Effector memory CD4-positive, alpha-beta T cell (primary cell): ENCODE data around the gene SDCCAG8.

Experiments
- DNase-seq, 3 donors: peaks; one replicate each; pipeline ENCODE4 v3.0.0-alpha.2; 2020
- H3K27ac ChIP-seq: 2 replicates; pipeline ENCODE4 v1.7.0; 2013; ENCODE audit warnings: mild to moderate bottlenecking, low read length, moderate library complexity; ENCODE audit not compliant: insufficient read depth, poor library complexity, severe bottlenecking
- H3K27me3 ChIP-seq: replicated peaks from 2 replicates; pipeline ENCODE4 v1.7.0; 2013; ENCODE audit warnings: mild to moderate bottlenecking, low read length; ENCODE audit not compliant: insufficient read depth, control insufficient read depth, poor library complexity, severe bottlenecking
- H3K36me3 ChIP-seq: 2 replicates; pipeline ENCODE4 v1.7.0; 2013; ENCODE audit warnings: mild to moderate bottlenecking, low read length, moderate library complexity; ENCODE audit not compliant: control insufficient read depth, insufficient read depth
- H3K4me1 ChIP-seq: 2 replicates; pipeline ENCODE4 v1.7.0; 2013; ENCODE audit warnings: low read length, mild to moderate bottlenecking; ENCODE audit not compliant: control insufficient read depth, insufficient read depth, poor library complexity, severe bottlenecking
- H3K4me3 ChIP-seq: 2 replicates; pipeline ENCODE4 v1.7.0; 2013; ENCODE audit warnings: low read length, low read depth, mild to moderate bottlenecking; ENCODE audit not compliant: insufficient read depth, poor library complexity, severe bottlenecking
- H3K9me3 ChIP-seq: 2 replicates; pipeline ENCODE4 v1.7.0; 2013; ENCODE audit warnings: mild to moderate bottlenecking, low read length, moderate library complexity; ENCODE audit not compliant: control insufficient read depth

The SDCCAG8 gene

GRCh38 chr1:243396424-243396823 lies 140.6 kb downstream of the SDCCAG8 start:
- H3K27me3 ChIP-seq, result no peaks in the 10 kb centered on the region
- H3K27ac ChIP-seq, result no peak overlapping the region
- no peaks in the 10 kb centered on the region for H3K36me3 ChIP-seq

GRCh38 chr1:243396876-243397275 lies 141.0 kb downstream of the SDCCAG8 start:
- no peaks in the 10 kb centered on the region for H3K9me3 ChIP-seq
- H3K27ac ChIP-seq, result no peak overlapping the region
- no peak for DNase-seq
- H3K36me3 ChIP-seq, result no peaks in the 10 kb centered on the region
- H3K27me3 ChIP-seq, result no peaks in the 10 kb centered on the region
- H3K4me1 ChIP-seq, result no peaks in the 10 kb centered on the region
- no peak overlapping the region for H3K4me3 ChIP-seq

More at GRCh38 chr1:243396424-243396823, 140.6 kb downstream of the SDCCAG8 start:
- Histone ChIP-seq H3K4me1 (no peaks in the 10 kb centered on the region), H3K4me3 (no peak overlapping the region), H3K9me3 (no peaks in the 10 kb centered on the region)
- DNase-seq, result no peak

GRCh38 chr1:243397613-243398321 lies 141.9 kb downstream of the SDCCAG8 start:
- H3K27me3 ChIP-seq, result no peaks in the 10 kb centered on the region
- H3K9me3 ChIP-seq, result no peaks in the 10 kb centered on the region
- no peaks in the 10 kb centered on the region for H3K36me3 ChIP-seq
- DNase-seq, result no peak
- no peaks in the 10 kb centered on the region for H3K4me1 ChIP-seq
- no peak overlapping the region for H3K4me3 ChIP-seq
- no peak overlapping the region for H3K27ac ChIP-seq

- H3K9me3 ChIP-seq, result no peaks in the 10 kb centered on the region
- no peak overlapping the region for H3K27ac ChIP-seq
- H3K4me1 ChIP-seq, result no peaks in the 10 kb centered on the region
- no peaks in the 10 kb centered on the region for H3K36me3 ChIP-seq
- H3K27me3 ChIP-seq, result no peaks in the 10 kb centered on the region
- no peak overlapping the region for H3K4me3 ChIP-seq
- no peak for DNase-seq
These were observed 143.8 kb downstream of the SDCCAG8 start for GRCh38 chr1:243399561-243400155.

GRCh38 chr1:243402868-243403267 lies 147.0 kb downstream of the SDCCAG8 start:
- Histone ChIP-seq H3K9me3 (no peaks in the 10 kb centered on the region), H3K4me3 (no peak overlapping the region), H3K36me3 (no peaks in the 10 kb centered on the region), H3K4me1 (no peaks in the 10 kb centered on the region), H3K27ac (no peak overlapping the region), H3K27me3 (no peaks in the 10 kb centered on the region)
- no peak for DNase-seq

GRCh38 chr1:243406424-243406823 lies 150.6 kb downstream of the SDCCAG8 start:
- Histone ChIP-seq H3K27ac (no peak overlapping the region), H3K36me3 (no peaks in the 10 kb centered on the region)
- DNase-seq, result no peak

GRCh38 chr1:243407284-243408018 lies 151.6 kb downstream of the SDCCAG8 start:
- Histone ChIP-seq H3K27ac (no peak overlapping the region), H3K9me3 (no peaks in the 10 kb centered on the region), H3K4me1 (no peaks in the 10 kb centered on the region), H3K4me3 (no peak overlapping the region), H3K36me3 (no peaks in the 10 kb centered on the region), H3K27me3 (no peaks in the 10 kb centered on the region)
- no peak for DNase-seq

More at GRCh38 chr1:243406424-243406823, 150.6 kb downstream of the SDCCAG8 start:
- no peaks in the 10 kb centered on the region for H3K27me3 ChIP-seq
- H3K4me3 ChIP-seq, result no peak overlapping the region
- H3K9me3 ChIP-seq, result no peaks in the 10 kb centered on the region
- no peaks in the 10 kb centered on the region for H3K4me1 ChIP-seq

GRCh38 chr1:243408479-243408878 lies 152.6 kb downstream of the SDCCAG8 start:
- Histone ChIP-seq H3K27ac (no peak overlapping the region), H3K27me3 (no peaks in the 10 kb centered on the region), H3K4me1 (no peaks in the 10 kb centered on the region), H3K4me3 (no peak overlapping the region), H3K36me3 (no peaks in the 10 kb centered on the region), H3K9me3 (no peaks in the 10 kb centered on the region)
- DNase-seq, result no peak

- H3K36me3 ChIP-seq, result no peaks in the 10 kb centered on the region
- DNase-seq, result no peak
These were observed 153.4 kb downstream of the SDCCAG8 start for GRCh38 chr1:243409284-243409683.

GRCh38 chr1:243411472-243411871 lies 155.6 kb downstream of the SDCCAG8 start:
- no peak for DNase-seq
- Histone ChIP-seq H3K27ac (no peak overlapping the region), H3K9me3 (no peaks in the 10 kb centered on the region), H3K4me3 (no peak overlapping the region), H3K36me3 (no peaks in the 10 kb centered on the region), H3K4me1 (no peaks in the 10 kb centered on the region), H3K27me3 (no peaks in the 10 kb centered on the region)

More at GRCh38 chr1:243409284-243409683, 153.4 kb downstream of the SDCCAG8 start:
- H3K27me3 ChIP-seq, result no peaks in the 10 kb centered on the region
- H3K4me1 ChIP-seq, result no peaks in the 10 kb centered on the region
- H3K9me3 ChIP-seq, result no peaks in the 10 kb centered on the region
- H3K4me3 ChIP-seq, result no peak overlapping the region
- no peak overlapping the region for H3K27ac ChIP-seq
